ENCODE data around the gene ACTL6B. TPM values are rescaled to one million over a fixed set of nuclear protein-coding genes. Genes with fewer than 3 reads are reported as not detected.

Gene ACTL6B
- polyA plus RNA-seq, 1 donor (not counting 4 experiments of a cell fraction or from before 2014, with no cell fraction given) = not detected

DNA sequence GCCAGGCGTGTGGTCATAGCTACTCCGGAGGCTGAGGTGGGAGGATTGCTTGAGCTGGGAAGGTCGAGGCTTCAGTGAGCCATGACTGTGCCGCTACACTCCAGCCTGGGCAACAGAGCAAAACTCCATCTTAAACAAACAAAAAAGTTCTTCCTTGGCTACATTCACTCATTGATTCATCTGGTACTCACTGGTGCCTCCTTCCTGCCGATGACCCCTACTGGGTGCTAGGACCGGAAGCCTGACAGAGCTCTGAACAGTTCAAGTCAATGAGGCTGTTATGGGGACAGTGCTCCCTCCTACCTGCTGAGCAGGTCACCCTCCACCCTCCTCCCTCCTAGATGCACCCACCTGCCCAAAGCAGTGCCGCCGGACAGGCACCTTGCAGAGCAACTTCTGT lies 49.1 kb downstream of the ACTL6B start:
- Histone ChIP-seq H4K20me1 (ENCODE audit: control insufficient read depth, extremely low read depth, insufficient read depth, low read length) (no peaks in the 10 kb centered on the region), H3K9me3 (ENCODE audit: control insufficient read depth, low read depth, low read length) (no peaks in the 10 kb centered on the region), H3K27me3 (ENCODE audit: control insufficient read depth, extremely low read depth, insufficient read depth, low read length) (no peaks in the 10 kb centered on the region), H2AFZ (ENCODE audit: control insufficient read depth, low read length) (no peak overlapping the region), H3K4me2 (ENCODE audit: control insufficient read depth, extremely low read depth, insufficient read depth, low read depth, low read length) (no peak overlapping the region), H3K9me1 (ENCODE audit: control insufficient read depth, extremely low read depth, insufficient read depth, low read length) (no peaks in the 10 kb centered on the region), H3K27ac (ENCODE audit: control insufficient read depth, insufficient read depth, low read length) (no peak overlapping the region), H3K4me3 (ENCODE audit: control insufficient read depth in 2 of 3, extremely low read depth in 1 of 3, insufficient read depth in 2 of 3, low read depth in 1 of 3, low read length in 3 of 3) (no peak overlapping the region), H3K9ac (ENCODE audit: control insufficient read depth, extremely low read depth, insufficient read depth, low read length) (no peak overlapping the region), H3K79me2 (ENCODE audit: control insufficient read depth, insufficient read depth, low read length) (no peaks in the 10 kb centered on the region), H3K4me1 (ENCODE audit: control insufficient read depth, extremely low read depth, insufficient read depth, low read length) (peaks cover 6% of the 10 kb centered on the region), H3K36me3 (ENCODE audit: control insufficient read depth in 2 of 2, extremely low read depth in 1 of 2, insufficient read depth in 2 of 2, low read length in 2 of 2) (no peaks in the 10 kb centered on the region)
- no peak for FAIRE-seq
- no peak for TF ChIP-seq EZH2 (IDR thresholded peaks at IDR 0.05; ENCODE audit: low read length)
- TF ChIP-seq, protein P1, sequence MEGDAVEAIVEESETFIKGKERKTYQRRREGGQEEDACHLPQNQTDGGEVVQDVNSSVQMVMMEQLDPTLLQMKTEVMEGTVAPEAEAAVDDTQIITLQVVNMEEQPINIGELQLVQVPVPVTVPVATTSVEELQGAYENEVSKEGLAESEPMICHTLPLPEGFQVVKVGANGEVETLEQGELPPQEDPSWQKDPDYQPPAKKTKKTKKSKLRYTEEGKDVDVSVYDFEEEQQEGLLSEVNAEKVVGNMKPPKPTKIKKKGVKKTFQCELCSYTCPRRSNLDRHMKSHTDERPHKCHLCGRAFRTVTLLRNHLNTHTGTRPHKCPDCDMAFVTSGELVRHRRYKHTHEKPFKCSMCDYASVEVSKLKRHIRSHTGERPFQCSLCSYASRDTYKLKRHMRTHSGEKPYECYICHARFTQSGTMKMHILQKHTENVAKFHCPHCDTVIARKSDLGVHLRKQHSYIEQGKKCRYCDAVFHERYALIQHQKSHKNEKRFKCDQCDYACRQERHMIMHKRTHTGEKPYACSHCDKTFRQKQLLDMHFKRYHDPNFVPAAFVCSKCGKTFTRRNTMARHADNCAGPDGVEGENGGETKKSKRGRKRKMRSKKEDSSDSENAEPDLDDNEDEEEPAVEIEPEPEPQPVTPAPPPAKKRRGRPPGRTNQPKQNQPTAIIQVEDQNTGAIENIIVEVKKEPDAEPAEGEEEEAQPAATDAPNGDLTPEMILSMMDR (optimal IDR thresholded peaks at IDR 0.05 in 1 of 3, IDR thresholded peaks at IDR 0.05 in 1 of 3, conservative IDR thresholded peaks at IDR 0.05 in 1 of 3; ENCODE audit: extremely low read depth in 1 of 3, insufficient read depth in 2 of 3, low read length in 3 of 3) = no peak
- dilution Hi-C loops (cut with MboI; ENCODE audit: extremely low pct_ligation_motif_present, low sequenced_read_pairs) = no loop called here
- DNase-seq (ENCODE audit: low read depth, low spot score) = no peak

DNA sequence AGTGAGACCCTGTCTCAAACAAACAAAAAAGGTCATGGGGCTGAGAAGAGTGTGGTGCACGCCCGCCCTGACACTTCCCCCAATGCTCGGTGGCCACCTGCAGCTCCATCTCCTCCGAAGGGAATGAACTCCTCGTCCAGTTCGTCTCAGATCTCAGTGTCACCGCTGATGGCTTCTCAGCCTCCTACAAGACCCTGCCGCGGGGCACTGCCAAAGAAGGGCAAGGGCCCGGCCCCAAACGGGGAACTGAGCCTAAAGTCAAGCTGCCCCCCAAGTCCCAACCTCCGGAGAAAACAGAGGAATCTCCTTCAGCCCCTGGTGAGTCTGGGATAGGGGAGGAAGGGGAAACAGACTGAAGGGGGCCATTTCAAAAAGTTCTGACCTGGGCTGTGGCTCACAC lies 49.9 kb downstream of the ACTL6B start:
- dilution Hi-C loops (cut with MboI; ENCODE audit: extremely low pct_ligation_motif_present, low sequenced_read_pairs) = no loop called here
- no peak for TF ChIP-seq EZH2 (IDR thresholded peaks at IDR 0.05; ENCODE audit: low read length)
- TF ChIP-seq, protein P1 (optimal IDR thresholded peaks at IDR 0.05 in 1 of 3, IDR thresholded peaks at IDR 0.05 in 1 of 3, conservative IDR thresholded peaks at IDR 0.05 in 1 of 3; ENCODE audit: extremely low read depth in 1 of 3, insufficient read depth in 2 of 3, low read length in 3 of 3) = no peak

More for the DNA sequence above, 49.9 kb downstream of the ACTL6B start:
- Histone ChIP-seq H3K36me3 (ENCODE audit: control insufficient read depth in 2 of 2, extremely low read depth in 1 of 2, insufficient read depth in 2 of 2, low read length in 2 of 2) (no peaks in the 10 kb centered on the region), H3K79me2 (ENCODE audit: control insufficient read depth, insufficient read depth, low read length) (no peaks in the 10 kb centered on the region), H3K27me3 (ENCODE audit: control insufficient read depth, extremely low read depth, insufficient read depth, low read length) (no peaks in the 10 kb centered on the region), H3K4me1 (ENCODE audit: control insufficient read depth, extremely low read depth, insufficient read depth, low read length) (peaks cover 6% of the 10 kb centered on the region), H3K9ac (ENCODE audit: control insufficient read depth, extremely low read depth, insufficient read depth, low read length) (no peak overlapping the region), H3K27ac (ENCODE audit: control insufficient read depth, insufficient read depth, low read length) (no peak overlapping the region), H3K4me2 (ENCODE audit: control insufficient read depth, extremely low read depth, insufficient read depth, low read depth, low read length) (no peak overlapping the region), H3K4me3 (ENCODE audit: control insufficient read depth in 2 of 3, extremely low read depth in 1 of 3, insufficient read depth in 2 of 3, low read depth in 1 of 3, low read length in 3 of 3) (no peak overlapping the region), H3K9me1 (ENCODE audit: control insufficient read depth, extremely low read depth, insufficient read depth, low read length) (no peaks in the 10 kb centered on the region), H4K20me1 (ENCODE audit: control insufficient read depth, extremely low read depth, insufficient read depth, low read length) (no peaks in the 10 kb centered on the region), H3K9me3 (ENCODE audit: control insufficient read depth, low read depth, low read length) (no peaks in the 10 kb centered on the region), H2AFZ (ENCODE audit: control insufficient read depth, low read length) (no peak overlapping the region)
- no peak for FAIRE-seq
- DNase-seq (ENCODE audit: low read depth, low spot score) = no peak
